Lower leg skin (tissue), 3 donors: ENCODE results near the gene KERA.

Experiments
- POLR2A ChIP-seq, 2 donors: fragments of 450-650 bp; IDR thresholded peaks; one replicate each; pipeline ENCODE4 v1.6.1; 2016 to 2017; ENCODE audit warnings: antibody characterized with exemption in 2 of 2, mild to moderate bottlenecking in 1 of 2, moderate library complexity in 1 of 2
- TF ChIP-seq, protein P1 (sequence below), 3 donors: fragments of 450-650 bp; IDR thresholded peaks; one replicate each; pipeline ENCODE4 v1.5.1; 2016; ENCODE audit warnings: antibody characterized with exemption in 3 of 3, mild to moderate bottlenecking in 3 of 3, moderate library complexity in 2 of 3

DNA sequence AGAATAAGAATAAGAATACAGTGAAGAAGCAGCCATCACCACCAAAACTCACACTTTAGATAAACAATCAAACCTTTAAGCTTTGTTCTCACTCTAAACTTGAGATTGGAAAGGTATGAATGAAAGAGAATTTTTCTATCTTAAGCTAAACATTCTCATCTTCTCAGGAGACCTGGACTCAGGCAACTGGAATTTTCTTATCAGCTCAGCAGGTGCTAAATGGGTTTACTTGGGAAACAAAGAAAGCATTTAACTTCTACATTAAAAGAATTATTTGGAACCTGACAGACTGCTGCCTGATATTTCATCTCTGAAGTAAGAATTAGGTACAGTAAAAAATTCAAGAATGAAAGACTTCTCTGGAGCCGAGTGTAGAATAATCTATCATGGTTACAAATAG lies 20.7 kb upstream of the KERA start:
- TF ChIP-seq, protein P1, sequence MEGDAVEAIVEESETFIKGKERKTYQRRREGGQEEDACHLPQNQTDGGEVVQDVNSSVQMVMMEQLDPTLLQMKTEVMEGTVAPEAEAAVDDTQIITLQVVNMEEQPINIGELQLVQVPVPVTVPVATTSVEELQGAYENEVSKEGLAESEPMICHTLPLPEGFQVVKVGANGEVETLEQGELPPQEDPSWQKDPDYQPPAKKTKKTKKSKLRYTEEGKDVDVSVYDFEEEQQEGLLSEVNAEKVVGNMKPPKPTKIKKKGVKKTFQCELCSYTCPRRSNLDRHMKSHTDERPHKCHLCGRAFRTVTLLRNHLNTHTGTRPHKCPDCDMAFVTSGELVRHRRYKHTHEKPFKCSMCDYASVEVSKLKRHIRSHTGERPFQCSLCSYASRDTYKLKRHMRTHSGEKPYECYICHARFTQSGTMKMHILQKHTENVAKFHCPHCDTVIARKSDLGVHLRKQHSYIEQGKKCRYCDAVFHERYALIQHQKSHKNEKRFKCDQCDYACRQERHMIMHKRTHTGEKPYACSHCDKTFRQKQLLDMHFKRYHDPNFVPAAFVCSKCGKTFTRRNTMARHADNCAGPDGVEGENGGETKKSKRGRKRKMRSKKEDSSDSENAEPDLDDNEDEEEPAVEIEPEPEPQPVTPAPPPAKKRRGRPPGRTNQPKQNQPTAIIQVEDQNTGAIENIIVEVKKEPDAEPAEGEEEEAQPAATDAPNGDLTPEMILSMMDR (IDR thresholded peaks at IDR 0.05): no peak
- no peak for TF ChIP-seq POLR2A (IDR thresholded peaks at IDR 0.05)
